Transverse colon (tissue), 4 donors: Measurements from ENCODE around the gene EZR. TPM values are rescaled to one million over a fixed set of nuclear protein-coding genes. Genes with fewer than 3 reads are reported as not detected.
A peak's percentile ranks its signal among the peaks of the same experiment; 100 is the strongest.
"Not testable (repeated sequence)": the region's sequence is repeated elsewhere in the genome, so short reads cannot be mapped to it uniquely, and the experiment has no call there.

Experiments
- DNase-seq: peaks from one replicate; pipeline ENCODE4 v3.0.0-alpha.2; 2019
- H3K27ac ChIP-seq, 4 donors: fragments of 200-600 bp; sonication (generic); 2 replicates each; pipeline ENCODE4 v1.5.1; 2016 to 2018; ENCODE audit warnings: inconsistent platforms in 4 of 4
- H3K27me3 ChIP-seq: fragments of 200-600 bp; sonication (generic); 2 replicates; pipeline ENCODE4 v1.5.1; 2017; ENCODE audit warnings: inconsistent platforms
- H3K36me3 ChIP-seq, 4 donors: fragments of 200-600 bp; sonication (generic); 2 replicates each; pipeline ENCODE4 v1.5.1; 2017 to 2019; ENCODE audit warnings: inconsistent platforms in 4 of 4
- H3K4me1 ChIP-seq, 4 donors: fragments of 200-600 bp; sonication (generic); 2 replicates each; pipeline ENCODE4 v1.5.1; 2017 to 2020; ENCODE audit warnings: inconsistent platforms in 4 of 4
- H3K4me3 ChIP-seq, 4 donors: fragments of 200-600 bp; sonication (generic); 1 replicate in 1 of 4; 2 replicates in 3 of 4; pipeline versions ENCODE4 v1.5.1 to v1.6.1; 2017 to 2019; ENCODE audit warnings: inconsistent platforms in 4 of 4
- H3K9me3 ChIP-seq, 2 donors: fragments of 200-600 bp; sonication (generic); 2 replicates each; pipeline ENCODE4 v1.5.1; 2017 to 2019; ENCODE audit warnings: inconsistent platforms in 2 of 2
- CTCF ChIP-seq, 5 experiments: fragments of 200-600 bp in 3 of 5; fragments of 450-650 bp in 2 of 5; sonication (generic) in 3 of 5; IDR thresholded peaks; 1 replicate in 2 of 5; 2 replicates in 3 of 5; pipeline ENCODE4 v1.5.1; 2016 to 2017; ENCODE audit warnings: antibody characterized with exemption in 5 of 5, inconsistent platforms in 3 of 5, mild to moderate bottlenecking in 2 of 5, moderate library complexity in 1 of 5
- EP300 ChIP-seq: sonication (generic); formaldehyde crosslinking; IDR thresholded peaks from one replicate; pipeline ENCODE4 v1.6.1; 2017; ENCODE audit warnings: antibody characterized with exemption, low read depth
- POLR2A ChIP-seq: fragments of 450-650 bp; IDR thresholded peaks from one replicate; pipeline ENCODE4 v1.6.1; 2016; ENCODE audit warnings: antibody characterized with exemption, mild to moderate bottlenecking, moderate library complexity
- POLR2AphosphoS5 ChIP-seq, 3 donors: sonication (generic); formaldehyde crosslinking; IDR thresholded peaks; one replicate each; pipeline ENCODE4 v1.6.1; 2016; ENCODE audit warnings: antibody characterized with exemption in 3 of 3
- WGBS, 2 donors: methylation state at CpG; one replicate each; pipeline ENCODE4 v1.1.5; 2018; ENCODE audit warnings: low coverage in 1 of 2; 5-methylcytosine and 5-hydroxymethylcytosine counted together
- in situ Hi-C, 4 donors: fragments of 200-750 bp; cut with MboI; loops; one replicate each; pipeline versions ENCODE4 v1.15.0 to v1.15.1; 2017; ENCODE audit warnings: low sequenced_read_pairs in 3 of 4, low pct_ligation_motif_present in 1 of 4, low pct_unique_long_range_greater_than_20kb in 1 of 4
- intact Hi-C: fragments of 100-400 bp; cut with DNase I; formaldehyde crosslinking; loops from one replicate; pipeline ENCODE4 v1.15.1; 2023; ENCODE audit warnings: low total_unique reads
- total RNA-seq, 4 donors: library from RNA; depleted of rRNA; stranded (reverse); fragments of >200 nt; gene quantifications; one replicate each; pipeline ENCODE4 v1.1.0, GENCODE V29; 2016

The EZR gene
- total RNA-seq, 4 donors from 2014 or later = 149 to 430 (median 319) TPM

GRCh38 chr6:158797331-158798310 is 21.5 kb downstream of the EZR start:
- no peak for TF ChIP-seq POLR2A
- TF ChIP-seq EP300 = no peak
- no peak for TF ChIP-seq POLR2AphosphoS5 (IDR thresholded peaks at IDR 0.05)
- no peak for TF ChIP-seq CTCF (IDR thresholded peaks at IDR 0.05)
- Histone ChIP-seq H3K9me3 (no peaks in the 10 kb centered on the region), H3K27me3 (no peaks in the 10 kb centered on the region), H3K4me1 (peaks cover 47 to 89% (median 69%) of the 10 kb centered on the region in 4 donors), H3K36me3 (no peaks in the 10 kb centered on the region), H3K4me3 (no peak overlapping the region), H3K27ac (peak overlapping the region; percentile 48 to 84 (median 70))
- in situ Hi-C loops (loop anchor here in 1 of 4 donors (10.0 kb wide), 1 partner anchor 177 kb away; no protein-coding TSS in a partner anchor), intact Hi-C loops (no loop called here)
- 29 to 41% methylated on average over 2 to 3 of the region's 3 CpGs for WGBS, 2 donors
- DNase-seq = no peak

GRCh38 chr6:158796353-158796752 is 22.8 kb downstream of the EZR start:
- intact Hi-C loops = no loop called here

GRCh38 chr6:158795516-158795915 is 23.7 kb downstream of the EZR start:
- WGBS, 2 donors = 70% methylated on average over 5 of the region's 5 CpGs; no CpG with 5 or more reads in 1 of the 2 donors
- no peaks in the 10 kb centered on the region for H3K36me3 ChIP-seq
- H3K9me3 ChIP-seq = no peaks in the 10 kb centered on the region
- DNase-seq = peak; percentile 17
- in situ Hi-C loops (loop anchor here in 1 of 4 donors (10.0 kb wide), 1 partner anchor 179 kb away; no protein-coding TSS in a partner anchor), intact Hi-C loops (no loop called here)
- H3K4me1 ChIP-seq = peaks cover 39 to 72% (median 51%) of the 10 kb centered on the region in 4 donors
- TF ChIP-seq POLR2A (no peak), POLR2AphosphoS5 (IDR thresholded peaks at IDR 0.05) (no peak), CTCF (IDR thresholded peaks at IDR 0.05) (no peak), EP300 (no peak)
- no peaks in the 10 kb centered on the region for H3K27me3 ChIP-seq
- H3K4me3 ChIP-seq = no peak overlapping the region
- peak overlapping the region in 1 of 4 donors; percentile 84 for H3K27ac ChIP-seq

More at GRCh38 chr6:158796353-158796752, 22.8 kb downstream of the EZR start:
- TF ChIP-seq CTCF (IDR thresholded peaks at IDR 0.05) = no peak
- no peak for TF ChIP-seq EP300
- Histone ChIP-seq H3K27me3 (no peaks in the 10 kb centered on the region), H3K4me1 (peaks cover 47 to 80% (median 59%) of the 10 kb centered on the region in 4 donors), H3K9me3 (no peaks in the 10 kb centered on the region), H3K27ac (peak overlapping the region in 2 of 4 donors; percentile 9 to 84), H3K36me3 (no peaks in the 10 kb centered on the region), H3K4me3 (no peak overlapping the region)
- no peak for DNase-seq
- in situ Hi-C loops = loop anchor here in 1 of 4 donors (10.0 kb wide), 1 partner anchor 178 kb away; no protein-coding TSS in a partner anchor
- WGBS, 2 donors = 96% methylated on average over 3 of the region's 3 CpGs; no CpG with 5 or more reads in 1 of the 2 donors

GRCh38 chr6:158793432-158793831 is 25.7 kb downstream of the EZR start:
- H3K4me3 ChIP-seq = no peak overlapping the region
- intact Hi-C loops = no loop called here
- DNase-seq = peak; percentile 6
- H3K4me1 ChIP-seq = peaks cover 23 to 69% (median 30%) of the 10 kb centered on the region in 4 donors
- peaks cover 0 to 1% (median 0%) of the 10 kb centered on the region in 4 donors for H3K36me3 ChIP-seq
- TF ChIP-seq CTCF (IDR thresholded peaks at IDR 0.05) (peak in 1 of 5 experiments; percentile 42), POLR2A (no peak), EP300 (no peak), POLR2AphosphoS5 (IDR thresholded peaks at IDR 0.05) (no peak)
- in situ Hi-C loops = loop anchor here in 1 of 4 donors (10.0 kb wide), 1 partner anchor 181 kb away; no protein-coding TSS in a partner anchor
- no peaks in the 10 kb centered on the region for H3K27me3 ChIP-seq
- 43% methylated on average over 1 of the region's 1 CpG; no CpG with 5 or more reads in 1 of the 2 donors for WGBS, 2 donors
- peak overlapping the region in 1 of 4 donors; percentile 8 for H3K27ac ChIP-seq
- no peaks in the 10 kb centered on the region for H3K9me3 ChIP-seq

GRCh38 chr6:158792505-158792904 is 26.7 kb downstream of the EZR start:
- in situ Hi-C loops = loop anchor here in 1 of 4 donors (10.0 kb wide), 1 partner anchor 182 kb away; no protein-coding TSS in a partner anchor
- WGBS, 2 donors = 81 to 85% methylated on average over 4 to 10 of the region's 10 CpGs
- H3K4me3 ChIP-seq, intact Hi-C loops, H3K27me3 ChIP-seq, DNase-seq, H3K9me3 ChIP-seq: not testable (repeated sequence)
- H3K36me3 ChIP-seq = peaks cover 0 to 10% (median 0%) of the 10 kb centered on the region in 4 donors
- H3K27ac ChIP-seq = peak overlapping the region in 2 of 4 donors; percentile 4 to 10
- H3K4me1 ChIP-seq = peaks cover 14 to 67% (median 28%) of the 10 kb centered on the region in 4 donors
